NOMO-1 treated with DMSO at 0.1 percent for 48 hours (cell line): ENCODE data around the gene SLC35E4.
"Not testable (repeated sequence)": the region's sequence is repeated elsewhere in the genome, so short reads cannot be mapped to it uniquely, and the experiment has no call there.

ENCODE experiments used
- DNase-seq: peaks from one replicate; lab custom pipeline; 2025; ENCODE audit not compliant: unreplicated experiment; lab: John Stamatoyannopoulos, UW

SLC35E4 gene

GRCh38 chr22:30635273-30636225 lies at the start of gene SLC35E4:
TSS of gene SLC35E4 (plus strand) at chr22:30635781. CDS start at chr22:30636451, 670 bp downstream.
- DNase-seq, result peak; percentile 84

DNA sequence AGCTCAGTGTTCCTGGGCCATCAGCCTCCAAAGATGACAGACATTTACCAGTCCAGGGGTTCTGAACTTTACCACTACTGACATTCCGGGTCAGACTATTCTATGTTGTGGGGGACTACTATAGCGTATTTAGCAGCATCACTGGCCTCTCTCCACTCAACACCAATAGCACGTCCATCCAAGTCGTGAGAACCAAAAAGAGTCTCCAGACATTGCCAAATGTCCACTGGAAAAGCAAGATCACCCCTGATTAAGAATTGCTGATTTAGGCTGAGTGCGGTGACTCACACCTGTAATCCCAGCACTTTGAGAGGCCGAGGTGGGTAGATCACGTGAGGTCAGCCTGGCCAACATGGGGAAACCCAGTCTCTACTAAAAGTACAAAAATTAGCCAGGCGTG lies 49.2 kb upstream of the SLC35E4 start:
- DNase-seq, result no peak

- DNase-seq, result no peak
Measured at GRCh38 chr22:30591191-30591587, 44.4 kb upstream of the SLC35E4 start.

GRCh38 chr22:30591588-30592359 lies 43.8 kb upstream of the SLC35E4 start, which contains the start of gene PES1:
TSS of gene PES1 (minus strand) at chr22:30591910. CDS start at chr22:30591833, 77 bp downstream.
- peak; percentile 98 for DNase-seq

GRCh38 chr22:30592360-30592713 lies 43.2 kb upstream of the SLC35E4 start:
- DNase-seq, result not testable (repeated sequence)

GRCh38 chr22:30596199-30596598 lies 39.4 kb upstream of the SLC35E4 start:
- no peak for DNase-seq

- no peak for DNase-seq
Measured at GRCh38 chr22:30596886-30597285, 38.7 kb upstream of the SLC35E4 start.

DNA sequence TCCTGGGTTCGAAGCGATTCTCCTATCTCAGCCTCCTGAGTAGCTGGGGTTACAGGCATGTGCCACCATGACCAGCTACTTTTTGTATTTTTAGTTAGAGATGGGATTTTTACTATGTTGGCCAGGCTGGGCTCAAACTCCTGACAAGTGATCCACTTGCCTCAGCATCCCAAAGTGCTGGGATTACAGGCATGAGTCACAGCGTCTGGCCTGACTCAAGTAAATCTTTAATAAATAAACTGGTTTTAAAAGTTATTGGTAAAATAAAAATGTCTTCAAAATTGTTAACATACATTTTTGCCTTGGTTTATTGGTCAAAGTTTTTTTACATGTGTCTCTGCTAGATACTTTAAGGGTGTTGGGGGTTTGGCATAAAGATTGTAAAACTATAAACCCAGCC lies 36.6 kb upstream of the SLC35E4 start:
- DNase-seq, result no peak

DNA sequence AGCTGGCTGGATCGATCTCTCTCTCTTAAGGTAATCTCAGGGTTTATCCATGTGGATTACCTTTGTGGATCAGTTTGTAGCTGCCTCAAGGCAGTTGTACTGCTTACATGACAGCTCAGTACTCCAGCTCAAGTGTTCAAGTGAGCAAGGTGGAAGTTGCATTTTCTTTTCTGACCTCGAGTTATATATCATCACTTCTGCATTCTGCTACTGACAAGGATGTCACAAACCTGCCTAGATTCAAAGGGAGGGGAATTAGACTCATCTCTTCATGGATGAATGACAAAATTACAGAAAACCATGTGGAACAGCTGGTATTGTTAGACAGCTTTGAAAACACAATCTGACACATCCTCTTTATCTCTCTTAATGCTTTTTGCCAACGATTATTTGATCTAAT lies 34.7 kb upstream of the SLC35E4 start:
- peak; percentile 59 for DNase-seq

GRCh38 chr22:30601464-30601863 lies 34.1 kb upstream of the SLC35E4 start:
- DNase-seq, result no peak

GRCh38 chr22:30602049-30602448 lies 33.5 kb upstream of the SLC35E4 start:
- peak; percentile 50 for DNase-seq

DNA sequence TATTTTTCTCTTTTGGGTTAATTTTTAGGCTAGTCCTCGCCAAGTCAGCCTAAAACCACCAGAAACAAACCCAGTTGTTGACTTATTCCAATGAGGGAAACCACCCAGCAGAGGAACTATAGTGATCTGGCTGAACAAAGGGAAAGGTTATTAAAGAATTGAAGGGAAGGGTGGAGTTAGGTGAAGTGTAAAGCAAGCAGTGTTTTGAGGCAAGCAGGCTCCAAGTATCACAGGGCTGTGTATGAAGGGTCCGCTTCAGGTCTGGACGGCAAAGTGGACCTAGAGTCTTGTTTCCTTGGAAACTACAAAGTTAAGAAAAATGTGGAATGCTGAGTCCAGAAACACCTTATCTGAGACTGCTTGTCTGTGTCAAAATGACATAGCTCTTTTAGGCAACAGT lies 31.8 kb upstream of the SLC35E4 start:
- no peak for DNase-seq

DNA sequence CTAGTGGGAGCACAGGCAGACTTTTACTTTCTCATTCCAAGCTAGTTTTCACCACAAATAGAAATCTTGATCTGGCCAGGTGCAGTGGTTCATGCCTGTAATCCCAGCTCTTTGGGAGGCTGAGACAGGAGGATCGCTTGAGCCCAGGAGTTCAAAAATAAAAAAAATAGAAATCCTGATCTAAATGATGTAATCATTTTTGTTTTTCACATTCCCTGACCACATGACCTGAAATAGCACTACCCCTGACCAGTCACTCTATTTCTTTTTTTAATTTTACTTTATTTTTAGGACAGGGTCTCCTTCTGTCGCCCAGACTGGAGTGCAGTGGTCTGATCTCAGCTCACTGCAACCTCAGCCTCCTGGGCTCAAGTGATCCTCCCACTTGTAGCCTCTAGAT lies 30.9 kb upstream of the SLC35E4 start:
- no peak for DNase-seq

- DNase-seq, result peak; percentile 72
Measured at GRCh38 chr22:30605449-30606110, 30.0 kb upstream of the SLC35E4 start.

GRCh38 chr22:30606455-30607299 lies 28.9 kb upstream of the SLC35E4 start, which contains the start of gene TCN2:
TSS of gene TCN2 (plus strand) at chr22:30607174. CDS start at chr22:30607332, 158 bp downstream.
- DNase-seq, result peak; percentile 49

DNA sequence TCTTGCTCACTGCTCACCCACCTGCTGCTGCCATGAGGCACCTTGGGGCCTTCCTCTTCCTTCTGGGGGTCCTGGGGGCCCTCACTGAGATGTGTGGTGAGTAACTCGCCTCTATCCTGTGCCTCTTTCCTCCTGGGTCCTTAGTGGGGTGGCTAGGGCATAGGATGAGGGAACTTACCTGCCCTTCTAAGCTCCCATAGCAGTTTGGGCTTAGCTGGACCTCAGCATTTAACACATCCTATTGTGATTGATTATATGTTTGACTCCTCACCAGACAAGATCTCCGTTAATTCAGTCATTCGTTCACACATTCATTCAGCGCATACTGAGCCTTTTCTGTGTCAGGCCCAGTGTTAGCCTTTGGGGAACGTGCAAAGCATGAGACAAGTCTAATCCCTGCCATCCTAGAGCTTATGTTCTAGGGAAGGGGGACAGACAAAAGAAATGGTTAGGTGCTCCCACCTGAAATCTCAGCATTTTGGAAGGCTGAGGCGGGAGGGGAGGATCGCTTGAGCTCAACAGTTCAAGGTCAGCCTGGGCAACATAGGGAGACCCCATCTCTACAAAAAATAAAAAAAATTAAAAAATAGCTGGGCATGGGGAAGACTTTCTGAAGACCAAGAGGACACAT lies 28.2 kb upstream of the SLC35E4 start:
- DNase-seq, result no peak

GRCh38 chr22:30607939-30608338 lies 27.6 kb upstream of the SLC35E4 start:
- no peak for DNase-seq

DNA sequence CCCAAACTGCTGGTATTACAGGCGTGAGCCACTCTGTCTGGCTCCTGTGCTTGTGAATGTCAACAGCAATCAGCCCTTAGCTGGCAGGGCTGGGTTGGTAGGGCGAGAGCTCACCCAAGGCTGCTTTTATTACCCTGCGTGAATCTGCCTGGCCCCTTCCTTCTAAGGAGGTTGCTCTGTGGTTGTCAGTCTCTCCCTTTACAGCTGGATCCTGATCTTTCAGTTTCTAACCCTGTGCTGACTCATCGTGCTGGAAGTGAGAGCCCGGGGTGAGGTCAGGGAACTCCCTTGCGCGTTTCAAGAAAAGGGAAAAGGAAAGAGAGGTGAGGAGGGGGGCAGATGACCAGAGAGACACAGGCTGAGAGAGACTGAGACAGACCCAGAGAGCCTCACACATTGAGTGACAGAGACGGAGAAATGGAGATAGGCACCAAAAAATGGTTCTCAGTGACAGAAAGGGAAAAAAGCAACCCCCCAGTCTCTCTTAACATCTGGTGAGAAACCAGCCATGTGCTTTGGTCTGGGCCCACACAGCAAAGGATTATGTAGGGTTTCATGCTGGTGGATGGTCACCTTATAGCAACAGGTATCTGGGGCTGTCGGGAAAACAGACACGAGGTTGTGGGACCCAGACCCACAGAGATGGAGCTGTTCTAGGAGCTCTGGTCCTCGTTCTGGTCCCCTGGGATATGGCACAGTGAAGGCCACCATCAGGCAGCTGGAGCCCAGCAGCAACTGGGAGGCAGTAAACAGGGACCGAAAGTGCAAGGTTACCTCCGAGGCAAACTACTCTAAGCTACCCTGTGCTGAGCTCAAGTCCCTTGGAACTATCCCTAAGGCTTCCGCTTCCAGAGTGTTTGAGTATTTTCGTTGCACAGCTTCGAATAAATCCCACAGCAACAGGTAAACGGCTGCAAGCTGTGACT lies 26.1 kb upstream of the SLC35E4 start:
- peak; percentile 87 for DNase-seq

DNA sequence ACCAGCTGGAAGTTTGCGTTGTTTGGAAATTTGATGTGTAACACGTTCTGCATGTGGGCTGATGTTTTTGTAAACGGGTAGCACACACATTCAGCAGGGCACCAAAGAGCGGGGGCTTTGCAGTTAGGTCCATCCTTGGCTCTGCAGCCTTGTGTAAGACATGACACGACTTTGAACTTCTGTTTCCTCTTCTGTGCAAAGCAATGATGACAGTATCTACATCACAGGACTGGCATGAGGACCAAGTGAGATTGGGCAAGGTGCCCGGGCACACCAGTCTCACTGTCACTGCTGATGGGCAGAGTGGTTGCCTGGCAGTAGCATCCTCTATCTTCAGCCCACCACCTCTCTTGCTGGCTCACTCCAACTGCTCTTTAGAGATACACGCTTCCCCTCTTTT lies 25.3 kb upstream of the SLC35E4 start:
- DNase-seq, result peak; percentile 33
